Hepatocyte (in vitro differentiated cells): ENCODE data around the gene CDH4. TPM values are rescaled to one million over a fixed set of nuclear protein-coding genes. Genes with fewer than 3 reads are reported as not detected.

ENCODE experiments used
- DNase-seq: peaks from one replicate; pipeline ENCODE4 v3.0.0-alpha.2; 2016; ENCODE audit warnings: low spot score
- H2AFZ ChIP-seq: fragments of 200-600 bp; sonication (generic); 2 replicates; pipeline ENCODE4 v1.6.0; 2016; ENCODE audit warnings: antibody characterized with exemption, mild to moderate bottlenecking
- H3K27ac ChIP-seq: fragments of 200-600 bp; sonication (generic); 2 replicates; pipeline ENCODE4 v1.5.1; 2016; ENCODE audit warnings: mild to moderate bottlenecking
- H3K27me3 ChIP-seq: fragments of 200-600 bp; sonication (generic); 2 replicates; pipeline ENCODE4 v1.6.1; 2016
- H3K36me3 ChIP-seq: fragments of 200-600 bp; sonication (generic); replicated peaks from 2 replicates; pipeline ENCODE4 v1.5.1; 2016; ENCODE audit warnings: low read depth; ENCODE audit not compliant: insufficient read depth
- H3K4me1 ChIP-seq: fragments of 200-600 bp; sonication (generic); 2 replicates; pipeline ENCODE4 v1.5.1; 2016; ENCODE audit warnings: mild to moderate bottlenecking, moderate library complexity; ENCODE audit not compliant: insufficient read depth
- H3K4me2 ChIP-seq: fragments of 200-600 bp; sonication (generic); 2 replicates; pipeline ENCODE4 v1.6.0; 2016
- H3K4me3 ChIP-seq: fragments of 200-600 bp; sonication (generic); 2 replicates; pipeline ENCODE4 v1.5.1; 2016; ENCODE audit warnings: mild to moderate bottlenecking
- H3K79me2 ChIP-seq: fragments of 200-600 bp; sonication (generic); 2 replicates; pipeline ENCODE4 v1.6.0; 2017; ENCODE audit warnings: mild to moderate bottlenecking
- H3K9me2 ChIP-seq: fragments of 200-600 bp; sonication (generic); replicated peaks from 2 replicates; pipeline ENCODE4 v1.6.0; 2017; ENCODE audit warnings: mild to moderate bottlenecking; ENCODE audit not compliant: insufficient read depth
- H3K9me3 ChIP-seq: fragments of 200-600 bp; sonication (generic); 2 replicates; pipeline ENCODE4 v1.5.1; 2016; ENCODE audit warnings: low read depth, mild to moderate bottlenecking
- H4K20me1 ChIP-seq: fragments of 200-600 bp; sonication (generic); 2 replicates; pipeline ENCODE4 v1.6.0; 2016; ENCODE audit warnings: mild to moderate bottlenecking; ENCODE audit not compliant: insufficient read depth, poor library complexity, severe bottlenecking
- CTCF ChIP-seq: fragments of 200-600 bp; sonication (generic); IDR thresholded peaks from 2 replicates; pipeline ENCODE4 v1.5.1; 2016; ENCODE audit warnings: antibody characterized with exemption, mild to moderate bottlenecking; ENCODE audit not compliant: poor library complexity
- EZH2 ChIP-seq: fragments of 200-600 bp; sonication (generic); IDR thresholded peaks from 2 replicates; pipeline ENCODE4 v1.6.1; 2016; ENCODE audit warnings: antibody characterized with exemption, mild to moderate bottlenecking, borderline replicate concordance
- EZH2phosphoT487 ChIP-seq: fragments of 200-600 bp; sonication (generic); IDR thresholded peaks from one replicate; pipeline ENCODE4 v1.6.1; 2018; ENCODE audit warnings: antibody characterized with exemption, mild to moderate bottlenecking, low read depth, moderate library complexity; ENCODE audit not compliant: unreplicated experiment, severe bottlenecking
- WGBS: methylation state at CpG from one replicate; pipeline ENCODE4 v1.1.6; 2016; ENCODE audit warnings: low lambda C conversion rate; ENCODE audit errors: missing lambda C conversion rate; 5-methylcytosine and 5-hydroxymethylcytosine counted together
- polyA plus RNA-seq: library from polyadenylated mRNA; unstranded; fragments of >200 nt; fragmentation: Nextera tagmentation; extraction: Ambion mirVana; gene quantifications from 2 replicates; pipeline ENCODE4 v1.2.1, GENCODE V29; 2016
- total RNA-seq: library from RNA; depleted of rRNA; stranded (reverse); fragments of >200 nt; gene quantifications from 2 replicates; pipeline ENCODE4 v1.2.3, GENCODE V29; 2014

Gene CDH4
- total and polyA plus RNA-seq, 2 experiments from 2014 or later = 0.53 to 0.73 TPM

GRCh38 chr20:61311656-61312387 lies 59.8 kb downstream of the CDH4 start:
- H3K9me2 ChIP-seq = no peaks in the 10 kb centered on the region

GRCh38 chr20:61312925-61313324 lies 60.9 kb downstream of the CDH4 start:
- no peaks in the 10 kb centered on the region for H3K27me3 ChIP-seq
- H4K20me1 ChIP-seq = no peaks in the 10 kb centered on the region
- H3K9me3 ChIP-seq = no peaks in the 10 kb centered on the region
- H2AFZ ChIP-seq = no peak overlapping the region
- no peaks in the 10 kb centered on the region for H3K36me3 ChIP-seq
- H3K4me3 ChIP-seq = no peak overlapping the region
- no peak for TF ChIP-seq EZH2phosphoT487
- H3K79me2 ChIP-seq = no peaks in the 10 kb centered on the region
- no peaks in the 10 kb centered on the region for H3K9me2 ChIP-seq
- H3K27ac ChIP-seq = no peak overlapping the region
- no peak overlapping the region for H3K4me2 ChIP-seq
- no peaks in the 10 kb centered on the region for H3K4me1 ChIP-seq
- no peak for DNase-seq
- 82% methylated on average over 13 of the region's 13 CpGs for WGBS

More at GRCh38 chr20:61311656-61312387, 59.8 kb downstream of the CDH4 start:
- Histone ChIP-seq H3K4me3 (no peak overlapping the region), H3K9me3 (no peaks in the 10 kb centered on the region), H3K4me2 (no peak overlapping the region), H3K36me3 (no peaks in the 10 kb centered on the region), H3K27me3 (no peaks in the 10 kb centered on the region), H3K27ac (no peak overlapping the region), H4K20me1 (no peaks in the 10 kb centered on the region), H2AFZ (no peak overlapping the region), H3K79me2 (no peaks in the 10 kb centered on the region), H3K4me1 (no peaks in the 10 kb centered on the region)
- no peak for DNase-seq
- TF ChIP-seq EZH2 (no peak), CTCF (no peak), EZH2phosphoT487 (no peak)
- WGBS = 94% methylated on average over 13 of the region's 13 CpGs

- no peaks in the 10 kb centered on the region for H3K4me1 ChIP-seq
- DNase-seq = no peak
- H3K36me3 ChIP-seq = no peaks in the 10 kb centered on the region
- TF ChIP-seq EZH2 (no peak), EZH2phosphoT487 (no peak), CTCF (no peak)
- no peak overlapping the region for H3K27ac ChIP-seq
- H4K20me1 ChIP-seq = no peaks in the 10 kb centered on the region
- H3K9me2 ChIP-seq = no peaks in the 10 kb centered on the region
- H3K27me3 ChIP-seq = peaks cover 4% of the 10 kb centered on the region
- H3K79me2 ChIP-seq = no peaks in the 10 kb centered on the region
- H3K9me3 ChIP-seq = no peaks in the 10 kb centered on the region
- no peak overlapping the region for H3K4me3 ChIP-seq
- no peak overlapping the region for H2AFZ ChIP-seq
- H3K4me2 ChIP-seq = no peak overlapping the region
- 93% methylated on average over 11 of the region's 11 CpGs for WGBS
Measured at GRCh38 chr20:61313396-61313795, 61.3 kb downstream of the CDH4 start.

GRCh38 chr20:61314326-61315010 lies 62.4 kb downstream of the CDH4 start:
- Histone ChIP-seq H3K4me1 (no peaks in the 10 kb centered on the region), H3K27ac (no peak overlapping the region), H3K9me2 (no peaks in the 10 kb centered on the region), H4K20me1 (no peaks in the 10 kb centered on the region), H2AFZ (no peak overlapping the region), H3K27me3 (peaks cover 7% of the 10 kb centered on the region), H3K36me3 (no peaks in the 10 kb centered on the region), H3K4me2 (no peak overlapping the region), H3K79me2 (no peaks in the 10 kb centered on the region), H3K4me3 (no peak overlapping the region), H3K9me3 (no peaks in the 10 kb centered on the region)
- WGBS = 90% methylated on average over 17 of the region's 17 CpGs
- no peak for DNase-seq
- TF ChIP-seq EZH2phosphoT487 (no peak), EZH2 (no peak), CTCF (no peak)
